CD8-positive, alpha-beta memory T cell (primary cell): ENCODE results near the gene SUV39H2. TPM values are rescaled to one million over a fixed set of nuclear protein-coding genes. Genes with fewer than 3 reads are reported as not detected.

ENCODE experiments used
- CTCF ChIA-PET: fragments of 350-600 bp; sonication (Branson Sonifier 250); formaldehyde crosslinking; loops from one replicate; lab custom pipeline; 2021; ENCODE audit warnings: antibody characterized with exemption; lab: Charles Lee
- POLR2A ChIA-PET: fragments of 350-600 bp; sonication (Branson Sonifier 250); formaldehyde crosslinking; loops from one replicate; lab custom pipeline; 2021; ENCODE audit warnings: antibody characterized with exemption; lab: Charles Lee
- DNase-seq, 5 donors: peaks; one replicate each; pipeline versions ENCODE4 v3.0.0 to v3.0.0-alpha.2; 2020 to 2022; ENCODE audit warnings: mixed read lengths in 1 of 5
- H3K27ac ChIP-seq: one replicate; pipeline ENCODE4 v1.7.0; 2013; ENCODE audit warnings: low read depth, mild to moderate bottlenecking, low read length, moderate library complexity
- H3K27me3 ChIP-seq: 2 replicates; pipeline ENCODE4 v1.7.0; 2013; ENCODE audit warnings: low read length, mild to moderate bottlenecking; ENCODE audit not compliant: insufficient read depth, poor library complexity, severe bottlenecking
- H3K36me3 ChIP-seq: 2 replicates; pipeline ENCODE4 v1.7.0; 2013; ENCODE audit warnings: mild to moderate bottlenecking, low read length, moderate library complexity; ENCODE audit not compliant: insufficient read depth
- H3K4me1 ChIP-seq: 2 replicates; pipeline ENCODE4 v1.7.0; 2013; ENCODE audit warnings: mild to moderate bottlenecking, low read length, moderate library complexity; ENCODE audit not compliant: insufficient read depth
- H3K4me3 ChIP-seq: 2 replicates; pipeline ENCODE4 v1.7.0; 2013; ENCODE audit warnings: mild to moderate bottlenecking, low read length
- H3K9me3 ChIP-seq: 2 replicates; pipeline ENCODE4 v1.7.0; 2013; ENCODE audit warnings: mild to moderate bottlenecking, low read length
- H3K27ac Mint-ChIP-seq, 8 donors: one replicate each; pipeline ENCODE4 v1.8.0; 2020 to 2021; ENCODE audit warnings: mixed read lengths in 8 of 8, mild to moderate bottlenecking in 6 of 8, inconsistent platforms in 3 of 8, moderate library complexity in 3 of 8
- H3K27me3 Mint-ChIP-seq, 2 donors: one replicate each; pipeline ENCODE4 v1.8.0; 2020 to 2021; ENCODE audit warnings: mixed read lengths in 2 of 2, mild to moderate bottlenecking in 1 of 2, moderate library complexity in 1 of 2
- H3K36me3 Mint-ChIP-seq, 3 donors: one replicate each; pipeline ENCODE4 v1.8.0; 2020 to 2021; ENCODE audit warnings: mixed read lengths in 3 of 3, inconsistent platforms in 1 of 3, mild to moderate bottlenecking in 1 of 3
- H3K4me1 Mint-ChIP-seq, 3 donors: one replicate each; pipeline ENCODE4 v1.8.0; 2020 to 2021; ENCODE audit warnings: mixed read lengths in 3 of 3, inconsistent platforms in 1 of 3, mild to moderate bottlenecking in 1 of 3
- H3K4me3 Mint-ChIP-seq, 7 donors: one replicate each; pipeline ENCODE4 v1.8.0; 2020 to 2021; ENCODE audit warnings: mixed read lengths in 7 of 7, mild to moderate bottlenecking in 6 of 7, moderate library complexity in 4 of 7, inconsistent platforms in 2 of 7
- H3K9me3 Mint-ChIP-seq, 5 donors: one replicate each; pipeline ENCODE4 v1.8.0; 2020 to 2022; ENCODE audit warnings: mixed read lengths in 5 of 5, mild to moderate bottlenecking in 3 of 5, moderate library complexity in 2 of 5, inconsistent platforms in 1 of 5
- polyA plus RNA-seq: library from polyadenylated mRNA; unstranded; fragments of 300-500 nt; fragmentation: Illumina TruSeq; gene quantifications from one replicate; pipeline ENCODE4 v1.2.3, GENCODE V29; 2021
- total RNA-seq, 2 experiments: library from RNA; stranded (reverse); gene quantifications; one replicate each; pipeline ENCODE4 v1.2.3, GENCODE V29; 2021

Gene SUV39H2
- total and polyA plus RNA-seq, 3 experiments from 2014 or later: 3.4 to 35.8 (median 30.8) TPM

DNA sequence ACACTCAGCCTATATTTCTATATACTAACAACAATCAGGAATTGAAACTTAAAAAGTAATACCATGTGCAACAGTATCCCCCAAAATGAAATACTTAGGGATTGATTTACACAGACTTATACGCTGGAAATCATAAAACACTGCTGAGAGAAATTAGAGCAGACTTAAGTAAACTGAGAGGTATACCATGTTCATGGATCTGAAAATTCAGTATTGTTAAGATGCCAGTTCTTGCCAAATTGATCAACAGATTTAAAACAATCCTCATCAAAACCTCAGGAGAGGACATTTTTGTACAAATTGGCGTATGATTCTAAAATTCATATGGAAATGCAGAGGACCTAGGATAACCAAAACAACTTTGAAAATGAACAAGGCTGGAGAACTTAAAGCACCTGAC, 37.9 kb downstream of the SUV39H2 start:
- Histone ChIP-seq H3K27me3 (no peaks in the 10 kb centered on the region), H3K4me1 (no peaks in the 10 kb centered on the region), H3K4me3 (no peak overlapping the region), H3K27ac (no peak overlapping the region), H3K9me3 (peaks cover 13% of the 10 kb centered on the region), H3K36me3 (peaks cover 50% of the 10 kb centered on the region)
- CTCF ChIA-PET: no interaction called here
- Mint-ChIP-seq H3K4me1 (peaks cover 14 to 25% (median 17%) of the 10 kb centered on the region in 3 donors), H3K4me3 (no peak overlapping the region), H3K27me3 (no peaks in the 10 kb centered on the region), H3K9me3 (peaks cover 8 to 20% (median 13%) of the 10 kb centered on the region in 5 donors), H3K27ac (peak overlapping the region in 2 of 8 donors; percentile 17 to 26), H3K36me3 (peaks cover 55 to 94% (median 70%) of the 10 kb centered on the region in 3 donors)
- POLR2A ChIA-PET: no interaction called here
- DNase-seq: no peak

DNA sequence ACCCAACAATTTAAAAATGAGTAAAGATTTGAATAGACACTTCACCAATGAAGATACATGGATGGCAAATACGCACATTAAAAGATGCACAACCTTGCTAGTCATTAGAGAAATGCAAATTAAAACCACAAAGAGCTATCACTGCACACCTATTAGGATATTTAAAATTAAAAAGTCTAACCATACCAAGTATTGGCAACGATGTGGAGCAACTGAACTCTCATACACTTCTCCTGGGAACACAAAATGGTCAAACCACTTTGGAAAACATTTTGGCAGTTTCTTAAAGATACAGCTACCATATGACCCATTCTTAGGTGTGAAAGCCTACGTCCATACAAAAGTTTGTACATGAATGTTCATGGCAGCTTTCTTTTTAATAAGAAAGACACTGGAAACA, 39.2 kb downstream of the SUV39H2 start:
- no peak overlapping the region for H3K27ac ChIP-seq
- H3K9me3 ChIP-seq: peaks cover 13% of the 10 kb centered on the region
- no peak for DNase-seq
- H3K27me3 ChIP-seq: no peaks in the 10 kb centered on the region
- Mint-ChIP-seq H3K27me3 (no peaks in the 10 kb centered on the region), H3K9me3 (peaks cover 8 to 20% (median 13%) of the 10 kb centered on the region in 5 donors), H3K27ac (no peak overlapping the region), H3K4me3 (peak overlapping the region in 1 of 7 donors; percentile 48), H3K4me1 (peaks cover 14 to 24% (median 17%) of the 10 kb centered on the region in 3 donors), H3K36me3 (peaks cover 62 to 95% (median 76%) of the 10 kb centered on the region in 3 donors)
- no peak overlapping the region for H3K4me3 ChIP-seq
- POLR2A ChIA-PET: no interaction called here
- CTCF ChIA-PET: no interaction called here
- H3K36me3 ChIP-seq: peaks cover 56% of the 10 kb centered on the region
- no peaks in the 10 kb centered on the region for H3K4me1 ChIP-seq

DNA sequence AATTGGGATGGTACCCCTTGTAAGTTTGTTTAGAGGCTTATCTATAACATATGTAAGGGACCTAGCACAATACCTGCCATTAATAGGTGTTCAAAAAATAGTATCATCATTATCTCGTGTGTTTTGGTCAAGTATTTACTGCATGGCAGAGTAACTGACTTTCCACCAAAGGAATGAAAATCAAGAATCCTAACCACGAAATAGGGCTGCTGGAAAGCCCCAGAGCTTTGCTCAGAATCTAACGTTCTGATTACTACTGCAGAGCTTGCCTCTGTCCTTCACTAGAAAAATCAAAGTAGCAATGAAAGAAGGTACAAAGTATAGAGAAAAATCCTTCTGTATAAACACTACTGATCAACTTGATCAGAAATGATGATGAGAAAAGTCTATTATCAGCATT, 40.3 kb downstream of the SUV39H2 start:
- no peak overlapping the region for H3K27ac ChIP-seq
- H3K4me1 Mint-ChIP-seq: peaks cover 12 to 20% (median 14%) of the 10 kb centered on the region in 3 donors
- no peaks in the 10 kb centered on the region for H3K27me3 ChIP-seq
- peaks cover 56 to 96% (median 77%) of the 10 kb centered on the region in 3 donors for H3K36me3 Mint-ChIP-seq
- H3K4me3 Mint-ChIP-seq: no peak overlapping the region
- peaks cover 8 to 20% (median 13%) of the 10 kb centered on the region in 5 donors for H3K9me3 Mint-ChIP-seq
- no peak for DNase-seq
- no peak overlapping the region for H3K4me3 ChIP-seq
- peaks cover 13% of the 10 kb centered on the region for H3K9me3 ChIP-seq
- ChIA-PET POLR2A (no interaction called here), CTCF (no interaction called here)
- H3K4me1 ChIP-seq: no peaks in the 10 kb centered on the region
- no peak overlapping the region for H3K27ac Mint-ChIP-seq
- H3K36me3 ChIP-seq: peaks cover 57% of the 10 kb centered on the region
- no peaks in the 10 kb centered on the region for H3K27me3 Mint-ChIP-seq

DNA sequence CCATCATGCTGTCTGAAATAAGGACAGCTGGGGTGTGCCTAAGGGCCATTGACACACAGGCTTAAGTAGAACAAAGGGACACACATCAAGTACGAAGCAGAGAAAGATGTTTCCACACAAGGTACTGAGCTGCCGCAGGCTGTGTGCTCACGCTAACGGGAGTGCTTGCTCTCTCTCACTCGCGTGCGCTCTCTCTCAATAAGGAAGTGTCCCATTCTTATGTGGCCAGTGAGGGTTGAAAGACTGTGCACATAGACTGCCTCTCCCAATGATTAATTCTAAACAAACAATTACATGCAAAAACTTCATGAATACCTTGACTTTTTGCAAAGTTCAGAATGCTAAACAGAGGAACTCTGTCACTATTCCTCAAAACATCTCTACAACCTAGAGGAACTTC, 45.3 kb downstream of the SUV39H2 start:
- Mint-ChIP-seq H3K4me1 (peaks cover 0 to 3% (median 0%) of the 10 kb centered on the region in 3 donors), H3K27ac (no peak overlapping the region), H3K36me3 (peaks cover 41 to 92% (median 47%) of the 10 kb centered on the region in 3 donors), H3K4me3 (no peak overlapping the region), H3K9me3 (no peaks in the 10 kb centered on the region), H3K27me3 (no peaks in the 10 kb centered on the region)
- ChIA-PET POLR2A (no interaction called here), CTCF (no interaction called here)
- Histone ChIP-seq H3K4me3 (no peak overlapping the region), H3K36me3 (peaks cover 54% of the 10 kb centered on the region), H3K9me3 (no peaks in the 10 kb centered on the region), H3K27ac (no peak overlapping the region), H3K27me3 (no peaks in the 10 kb centered on the region), H3K4me1 (no peaks in the 10 kb centered on the region)
- no peak for DNase-seq

DNA sequence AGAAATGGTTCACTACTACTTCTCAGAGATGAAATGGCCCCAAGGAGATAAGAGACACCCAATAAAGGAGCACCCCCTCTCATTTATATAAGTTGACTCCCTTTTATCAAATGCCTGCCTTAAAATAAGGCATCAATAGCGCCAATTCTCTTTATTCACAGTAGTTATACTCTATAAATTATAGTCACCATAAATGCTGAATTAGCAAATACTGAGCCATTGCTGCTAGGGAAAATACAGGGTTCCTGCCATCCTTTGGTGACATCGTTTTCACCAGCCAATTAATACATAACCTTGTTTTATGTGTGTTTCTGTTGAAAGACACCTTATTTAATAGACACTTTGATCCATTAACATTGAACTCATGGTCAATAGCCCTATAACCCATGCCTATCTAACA, 46.6 kb downstream of the SUV39H2 start:
- Mint-ChIP-seq H3K4me1 (peaks cover 0 to 3% (median 0%) of the 10 kb centered on the region in 3 donors), H3K27ac (no peak overlapping the region), H3K27me3 (no peaks in the 10 kb centered on the region), H3K4me3 (no peak overlapping the region), H3K9me3 (no peaks in the 10 kb centered on the region), H3K36me3 (peaks cover 31 to 87% (median 34%) of the 10 kb centered on the region in 3 donors)
- Histone ChIP-seq H3K27ac (no peak overlapping the region), H3K9me3 (no peaks in the 10 kb centered on the region), H3K36me3 (peaks cover 43% of the 10 kb centered on the region), H3K27me3 (no peaks in the 10 kb centered on the region), H3K4me1 (no peaks in the 10 kb centered on the region), H3K4me3 (no peak overlapping the region)
- ChIA-PET POLR2A (no interaction called here), CTCF (no interaction called here)
- DNase-seq: no peak

DNA sequence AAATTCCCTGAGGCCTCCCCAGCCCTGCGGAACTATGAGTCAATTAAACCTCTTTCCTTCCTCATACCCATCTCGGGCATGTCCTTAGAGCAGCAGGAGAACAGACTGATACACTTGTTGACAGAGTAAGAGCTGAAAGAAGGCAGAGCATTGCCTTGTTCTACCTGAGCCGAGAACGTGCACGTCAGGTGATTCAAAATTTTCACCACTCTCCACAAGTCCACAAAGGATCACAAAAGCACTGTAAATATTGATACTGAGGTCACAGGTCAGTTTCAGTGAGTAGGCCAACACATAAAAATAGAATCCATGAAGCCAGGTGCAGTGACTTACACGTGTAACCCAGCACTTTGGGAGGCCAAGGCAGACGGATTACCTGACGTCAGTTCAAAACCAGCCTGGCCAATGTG, 47.4 kb downstream of the SUV39H2 start:
- H3K36me3 ChIP-seq: peaks cover 46% of the 10 kb centered on the region
- no peak for DNase-seq
- Mint-ChIP-seq H3K4me3 (no peak overlapping the region), H3K9me3 (no peaks in the 10 kb centered on the region), H3K4me1 (peaks cover 0 to 3% (median 0%) of the 10 kb centered on the region in 3 donors), H3K36me3 (peaks cover 28 to 85% (median 29%) of the 10 kb centered on the region in 3 donors), H3K27me3 (no peaks in the 10 kb centered on the region), H3K27ac (no peak overlapping the region)
- H3K9me3 ChIP-seq: no peaks in the 10 kb centered on the region
- no peak overlapping the region for H3K27ac ChIP-seq
- H3K4me3 ChIP-seq: no peak overlapping the region
- POLR2A ChIA-PET: no interaction called here
- no peaks in the 10 kb centered on the region for H3K4me1 ChIP-seq
- H3K27me3 ChIP-seq: no peaks in the 10 kb centered on the region
- CTCF ChIA-PET: no interaction called here

DNA sequence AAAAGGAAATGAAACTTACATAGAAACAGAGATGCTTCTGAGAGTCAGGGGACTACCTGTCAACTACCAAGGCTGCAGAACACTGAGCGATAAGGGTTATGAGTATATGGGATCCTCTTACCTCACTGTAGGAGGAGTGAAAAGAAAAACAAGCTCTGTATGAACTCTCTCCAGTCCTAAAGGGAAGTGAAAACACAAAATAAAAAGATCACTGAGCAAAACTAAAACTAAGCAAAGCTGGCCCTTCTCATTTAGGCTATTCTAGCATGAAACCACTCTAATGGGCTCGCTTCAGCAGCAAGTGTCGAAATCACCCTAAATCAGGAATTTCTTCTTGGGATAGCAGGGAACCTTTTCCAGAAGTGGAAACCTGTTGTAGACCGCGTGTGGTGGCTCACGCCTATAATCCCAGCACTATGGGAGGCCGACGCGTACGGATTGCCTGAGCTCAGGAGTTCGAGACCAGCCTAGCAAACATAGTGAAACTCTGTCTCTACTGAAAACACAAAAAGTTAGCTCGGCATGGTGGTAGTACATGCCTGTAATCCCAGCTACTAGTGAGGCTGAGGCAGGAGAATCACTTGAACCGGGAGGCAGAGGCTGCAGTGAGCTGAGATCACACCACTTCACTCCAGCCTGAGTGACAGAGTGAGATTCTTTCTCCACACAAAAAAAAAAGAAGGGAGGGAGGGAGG, 48.2 kb downstream of the SUV39H2 start:
- Histone ChIP-seq H3K27ac (no peak overlapping the region), H3K4me3 (no peak overlapping the region), H3K36me3 (peaks cover 39% of the 10 kb centered on the region), H3K27me3 (no peaks in the 10 kb centered on the region), H3K9me3 (no peaks in the 10 kb centered on the region), H3K4me1 (no peaks in the 10 kb centered on the region)
- CTCF ChIA-PET: no interaction called here
- Mint-ChIP-seq H3K27ac (peak overlapping the region in 3 of 8 donors; percentile 22 to 76 (median 61)), H3K9me3 (no peaks in the 10 kb centered on the region), H3K27me3 (no peaks in the 10 kb centered on the region), H3K4me1 (peaks cover 0 to 1% (median 0%) of the 10 kb centered on the region in 3 donors), H3K4me3 (no peak overlapping the region), H3K36me3 (peaks cover 22 to 85% (median 22%) of the 10 kb centered on the region in 3 donors)
- POLR2A ChIA-PET: no interaction called here
- no peak for DNase-seq

DNA sequence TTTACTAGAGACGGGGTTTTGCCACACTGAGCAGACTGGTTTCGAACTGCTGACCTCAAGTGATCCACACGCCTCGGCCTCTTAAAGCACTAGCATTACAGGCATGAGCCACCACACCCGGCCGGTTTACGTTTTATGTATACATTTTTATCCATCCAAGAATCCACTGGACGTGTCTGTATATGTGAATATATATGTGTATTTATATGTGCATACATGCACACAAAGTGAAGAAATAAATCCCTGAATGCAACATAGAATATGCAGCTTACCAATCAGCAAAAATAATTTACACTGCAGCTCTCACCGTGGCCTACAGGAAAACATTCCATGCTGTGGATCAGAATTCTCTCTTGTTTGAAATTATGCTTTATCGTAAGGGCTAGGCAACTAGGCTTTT, 51.9 kb downstream of the SUV39H2 start:
- Mint-ChIP-seq H3K4me3 (no peak overlapping the region), H3K4me1 (peaks cover 0 to 1% (median 0%) of the 10 kb centered on the region in 3 donors), H3K36me3 (peaks cover 9 to 83% (median 24%) of the 10 kb centered on the region in 3 donors), H3K27ac (no peak overlapping the region), H3K27me3 (no peaks in the 10 kb centered on the region), H3K9me3 (no peaks in the 10 kb centered on the region)
- ChIA-PET POLR2A (no interaction called here), CTCF (interaction anchor here (1.1 kb wide), 1 partner anchor 29 kb away, joined by 3 read pairs; the partner anchor contains the start of gene MEIG1)
- no peaks in the 10 kb centered on the region for H3K4me1 ChIP-seq
- H3K9me3 ChIP-seq: no peaks in the 10 kb centered on the region
- H3K27me3 ChIP-seq: no peaks in the 10 kb centered on the region
- H3K36me3 ChIP-seq: peaks cover 39% of the 10 kb centered on the region
- no peak overlapping the region for H3K4me3 ChIP-seq
- DNase-seq: no peak
- no peak overlapping the region for H3K27ac ChIP-seq
